ENCODE results near the gene PRR20G.

Gene PRR20G

DNA sequence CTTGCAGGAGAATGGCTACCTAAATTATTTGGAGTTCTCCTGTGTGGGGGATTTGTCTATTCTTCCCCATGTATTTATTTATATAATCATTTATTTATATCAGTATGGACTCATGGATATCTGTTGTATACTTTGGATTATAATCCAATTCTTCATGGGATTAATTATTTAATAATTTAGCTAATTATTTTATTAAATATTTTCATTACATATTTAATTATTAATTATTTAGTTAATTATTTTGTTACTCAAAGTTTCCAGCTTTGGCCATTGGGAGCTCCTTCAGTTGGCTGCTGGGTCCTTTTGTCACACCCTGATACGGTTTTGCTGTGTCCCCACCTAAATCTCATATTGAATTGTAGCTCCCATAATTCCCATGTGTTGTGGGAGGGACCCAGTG is 3.3 kb upstream of the PRR20G start:
- in situ Hi-C loops (cut with HindIII; ENCODE audit: low sequenced_read_pairs) = no loop called here
- no peak overlapping the region for H3K4me3 ChIP-seq (ENCODE audit: low read depth, low read length)
- TF ChIP-seq, protein P1, sequence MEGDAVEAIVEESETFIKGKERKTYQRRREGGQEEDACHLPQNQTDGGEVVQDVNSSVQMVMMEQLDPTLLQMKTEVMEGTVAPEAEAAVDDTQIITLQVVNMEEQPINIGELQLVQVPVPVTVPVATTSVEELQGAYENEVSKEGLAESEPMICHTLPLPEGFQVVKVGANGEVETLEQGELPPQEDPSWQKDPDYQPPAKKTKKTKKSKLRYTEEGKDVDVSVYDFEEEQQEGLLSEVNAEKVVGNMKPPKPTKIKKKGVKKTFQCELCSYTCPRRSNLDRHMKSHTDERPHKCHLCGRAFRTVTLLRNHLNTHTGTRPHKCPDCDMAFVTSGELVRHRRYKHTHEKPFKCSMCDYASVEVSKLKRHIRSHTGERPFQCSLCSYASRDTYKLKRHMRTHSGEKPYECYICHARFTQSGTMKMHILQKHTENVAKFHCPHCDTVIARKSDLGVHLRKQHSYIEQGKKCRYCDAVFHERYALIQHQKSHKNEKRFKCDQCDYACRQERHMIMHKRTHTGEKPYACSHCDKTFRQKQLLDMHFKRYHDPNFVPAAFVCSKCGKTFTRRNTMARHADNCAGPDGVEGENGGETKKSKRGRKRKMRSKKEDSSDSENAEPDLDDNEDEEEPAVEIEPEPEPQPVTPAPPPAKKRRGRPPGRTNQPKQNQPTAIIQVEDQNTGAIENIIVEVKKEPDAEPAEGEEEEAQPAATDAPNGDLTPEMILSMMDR (IDR thresholded peaks at IDR 0.05; ENCODE audit: low read depth, low read length) = no peak
- no peak for DNase-seq (ENCODE audit: low read depth, low spot score)

DNA sequence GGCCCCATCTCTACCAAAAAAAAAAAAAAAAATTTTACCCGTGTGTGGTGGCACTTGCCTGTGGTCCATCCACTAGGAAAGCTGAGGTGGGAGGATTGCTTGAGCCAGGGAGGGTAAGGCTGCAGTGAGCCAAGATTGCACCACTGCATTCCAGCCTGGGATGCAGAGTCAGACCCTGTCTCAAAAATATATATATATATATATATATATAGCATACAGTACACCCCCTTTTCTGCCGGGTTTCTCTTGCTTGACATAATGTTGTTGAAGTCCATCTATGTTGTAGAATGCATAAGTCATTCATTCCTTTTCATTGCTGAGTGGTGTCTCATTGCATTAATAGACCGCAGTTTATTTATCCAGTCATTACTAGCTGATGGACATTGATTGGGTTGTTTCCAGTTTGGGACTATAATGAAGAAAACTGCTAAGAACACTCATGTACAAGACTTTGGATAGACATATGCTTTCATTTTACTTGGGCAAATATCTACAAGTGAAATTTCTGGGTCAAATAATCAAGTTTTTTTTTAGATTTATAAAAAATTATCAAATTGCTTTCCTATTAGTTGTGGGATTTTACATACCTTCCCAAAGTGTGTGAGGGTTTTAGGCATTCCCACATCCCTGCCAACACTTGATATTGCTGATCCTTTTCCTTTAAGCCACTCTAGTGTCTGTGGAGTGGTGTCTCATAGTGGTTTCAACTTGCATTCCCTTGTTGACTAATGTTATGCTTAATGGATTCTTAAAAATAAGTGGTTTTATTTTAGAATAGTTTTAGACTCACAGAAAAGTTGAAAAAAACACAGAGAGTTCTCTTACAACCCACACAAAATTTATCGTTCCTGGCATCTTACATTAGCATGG is 2.1 kb upstream of the PRR20G start:
- peak; percentile 4 for DNase-seq (ENCODE audit: low read depth, low spot score)
- in situ Hi-C loops (cut with HindIII; ENCODE audit: low sequenced_read_pairs) = no loop called here
- TF ChIP-seq, protein P1 (IDR thresholded peaks at IDR 0.05; ENCODE audit: low read depth, low read length) = no peak
- H3K4me3 ChIP-seq (ENCODE audit: low read depth, low read length) = no peak overlapping the region

DNA sequence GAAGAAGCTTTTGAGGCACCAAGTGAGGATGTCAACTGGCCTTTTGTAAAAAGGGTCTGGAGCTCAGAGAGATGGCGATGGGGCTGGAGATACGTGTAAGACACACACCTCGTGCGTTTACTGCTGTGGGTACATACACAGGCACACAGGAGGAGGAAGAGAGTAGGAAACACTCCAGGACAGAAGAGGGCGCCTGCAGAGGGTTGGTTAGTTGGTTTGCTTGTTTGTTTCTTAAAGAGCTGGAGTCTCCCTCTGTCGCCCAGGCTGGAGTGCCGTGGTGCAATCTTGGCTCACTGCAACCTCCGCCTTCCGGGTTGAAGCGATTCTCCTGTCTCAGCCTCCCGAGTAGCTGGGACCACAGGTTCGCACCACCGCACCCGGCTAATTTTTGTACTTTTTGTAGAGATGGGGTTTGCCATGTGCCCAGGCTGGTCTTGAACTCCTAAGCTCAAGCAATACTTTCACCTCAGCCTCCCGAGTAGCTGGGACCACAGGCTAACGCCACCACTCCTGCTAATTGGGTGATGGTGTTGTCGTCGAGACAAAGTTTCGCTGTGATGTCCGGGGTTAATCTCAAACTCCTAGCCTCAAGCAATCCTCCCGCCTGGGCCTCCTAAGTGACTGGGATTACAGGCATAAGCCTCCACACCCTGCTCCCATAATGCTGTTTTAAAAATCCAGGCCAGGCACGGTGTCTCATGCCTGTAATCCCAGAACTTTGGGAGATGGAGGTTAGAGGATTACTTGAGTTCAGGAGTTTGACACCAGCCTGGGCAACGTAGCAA is 1.3 kb upstream of the PRR20G start:
- in situ Hi-C loops (cut with HindIII; ENCODE audit: low sequenced_read_pairs) = no loop called here
- TF ChIP-seq, protein P1 (IDR thresholded peaks at IDR 0.05; ENCODE audit: low read depth, low read length) = no peak
- no peak for DNase-seq (ENCODE audit: low read depth, low spot score)
- H3K4me3 ChIP-seq (ENCODE audit: low read depth, low read length) = no peak overlapping the region

DNA sequence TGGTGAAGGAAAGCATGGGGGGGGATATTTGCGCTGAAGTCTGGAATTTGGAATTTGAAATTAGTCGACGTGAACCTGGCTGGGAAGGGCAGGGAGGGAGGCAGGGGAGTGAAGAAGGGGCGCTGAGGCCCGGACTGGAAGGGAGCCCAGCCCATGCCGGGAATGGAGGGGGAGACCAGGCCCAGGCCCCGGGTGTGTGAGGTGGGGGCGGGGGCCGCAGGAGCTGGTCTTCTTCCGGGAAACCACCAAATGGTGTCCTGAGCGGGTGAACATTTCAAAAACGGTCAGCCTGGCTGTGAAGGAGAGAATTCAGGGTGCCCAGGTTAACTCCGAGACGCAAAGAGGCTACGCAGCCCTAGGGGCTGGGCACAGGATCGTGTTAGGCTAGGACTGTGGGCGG is 497 bp upstream of the PRR20G start:
- TF ChIP-seq, protein P1 (IDR thresholded peaks at IDR 0.05; ENCODE audit: low read depth, low read length) = no peak
- in situ Hi-C loops (cut with HindIII; ENCODE audit: low sequenced_read_pairs) = no loop called here
- H3K4me3 ChIP-seq (ENCODE audit: low read depth, low read length) = no peak overlapping the region
- DNase-seq (ENCODE audit: low read depth, low spot score) = no peak

DNA sequence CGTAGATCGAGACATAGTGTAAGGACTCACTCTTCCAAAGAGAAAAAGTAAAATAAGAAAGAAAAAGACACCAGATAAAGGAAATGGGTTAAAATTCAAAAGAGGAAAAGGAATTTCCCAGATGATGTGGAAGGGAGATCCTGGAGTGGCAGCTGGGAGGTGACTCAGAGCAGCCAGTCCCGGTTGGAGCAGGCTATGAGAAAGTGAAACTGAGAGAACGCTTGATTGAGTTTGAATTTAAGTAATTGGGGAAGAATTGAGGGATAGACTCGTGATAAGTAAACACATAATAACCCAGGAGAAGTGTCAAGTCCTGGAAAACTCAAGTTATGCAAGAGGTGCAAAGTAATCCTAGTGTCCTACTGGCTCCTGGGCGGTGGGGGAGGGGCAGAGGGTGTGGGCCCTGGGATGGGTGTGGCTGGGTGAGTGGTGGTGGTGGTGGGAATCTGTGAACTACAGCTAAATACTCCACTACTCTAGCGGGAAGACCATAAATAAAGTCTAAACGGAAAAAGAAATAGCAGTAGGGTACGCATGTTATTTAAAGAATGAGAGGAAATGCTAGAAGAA is 1.2 kb downstream of the PRR20G start:
- DNase-seq (ENCODE audit: low read depth, low spot score) = no peak
- H3K4me3 ChIP-seq (ENCODE audit: low read depth, low read length) = no peak overlapping the region
- TF ChIP-seq, protein P1 (IDR thresholded peaks at IDR 0.05; ENCODE audit: low read depth, low read length) = no peak
- in situ Hi-C loops (cut with HindIII; ENCODE audit: low sequenced_read_pairs) = no loop called here

DNA sequence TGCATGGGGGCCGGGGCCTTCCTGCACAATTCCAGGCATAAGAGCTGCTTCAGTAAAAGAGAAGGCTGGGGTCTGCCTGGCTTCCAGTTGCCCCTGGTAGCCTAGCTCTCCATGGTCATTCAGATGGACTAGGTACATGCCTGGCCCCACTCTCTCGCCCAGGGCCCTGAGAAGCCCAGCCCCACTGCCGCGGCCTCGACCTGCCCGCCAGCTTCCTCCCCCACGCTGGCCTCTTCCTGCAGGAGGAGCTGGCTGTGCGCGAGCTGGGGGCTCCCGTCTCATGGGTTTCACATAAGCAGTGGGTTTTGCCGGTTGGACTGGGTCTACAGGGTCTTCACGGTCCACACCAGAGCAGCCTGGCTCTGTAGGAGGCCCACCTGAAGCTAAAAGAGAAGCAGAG is 3.6 kb downstream of the PRR20G start:
- DNase-seq (ENCODE audit: low read depth, low spot score) = no peak
- in situ Hi-C loops (cut with HindIII; ENCODE audit: low sequenced_read_pairs) = no loop called here
- no peak overlapping the region for H3K4me3 ChIP-seq (ENCODE audit: low read depth, low read length)
- TF ChIP-seq, protein P1 (IDR thresholded peaks at IDR 0.05; ENCODE audit: low read depth, low read length) = no peak

Data from astrocyte of the spinal cord (primary cell).